ENCODE data around the gene CENPM.
"Not testable (repeated sequence)": the region's sequence is repeated elsewhere in the genome, so short reads cannot be mapped to it uniquely, and the experiment has no call there.

CENPM gene

DNA sequence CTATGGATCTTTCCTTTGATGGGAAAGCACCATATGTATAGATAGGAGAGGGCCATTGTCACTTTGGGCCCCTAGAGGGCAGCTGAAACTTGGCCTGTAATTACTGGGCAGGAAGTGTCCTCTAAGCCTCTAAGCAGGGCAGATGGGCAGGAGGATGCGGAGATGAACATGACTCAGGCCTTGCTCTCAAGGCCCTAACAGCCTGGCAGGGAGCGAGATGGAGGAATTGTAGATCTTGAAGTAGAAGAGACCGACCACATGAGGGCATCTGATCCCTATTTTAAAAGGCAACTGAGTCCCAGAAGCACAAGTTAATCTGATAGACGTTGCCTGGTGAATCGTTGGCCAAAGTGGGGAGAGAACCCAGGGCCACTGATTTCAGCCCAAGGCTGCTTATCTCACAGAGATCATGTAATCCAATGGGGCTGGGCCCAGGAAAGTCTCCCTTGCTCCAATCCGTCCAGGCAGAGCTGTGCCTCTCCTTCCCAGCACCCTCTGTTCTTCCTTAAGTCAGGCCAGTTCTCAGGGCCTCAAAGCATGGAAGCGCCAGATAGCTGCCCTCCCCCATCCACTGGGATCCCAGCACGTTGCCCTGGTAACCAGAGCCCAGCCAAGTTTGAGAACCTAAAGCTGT lies 19.8 kb upstream of the CENPM start:
- DNase-seq (ENCODE audit: low read depth) = no peak

DNA sequence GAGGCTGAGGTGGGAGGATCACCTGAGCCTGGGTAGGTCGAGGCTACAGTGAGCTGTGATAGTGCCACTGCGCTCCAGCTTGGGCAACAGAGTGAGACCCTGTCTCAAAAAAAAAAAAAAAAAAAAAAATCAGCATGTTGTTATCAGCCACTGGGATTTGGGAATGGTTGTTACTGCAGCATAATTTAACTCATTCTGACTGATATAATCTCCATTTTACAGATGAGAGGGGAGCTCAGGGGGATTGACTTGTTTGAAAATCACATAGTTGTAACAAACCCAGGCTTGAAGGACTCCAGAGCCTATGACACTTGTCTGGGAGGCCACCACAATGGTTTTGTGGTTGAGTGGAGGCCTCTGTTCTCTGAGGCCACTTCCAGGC lies 19.3 kb upstream of the CENPM start:
- no peak for DNase-seq (ENCODE audit: low read depth)

DNA sequence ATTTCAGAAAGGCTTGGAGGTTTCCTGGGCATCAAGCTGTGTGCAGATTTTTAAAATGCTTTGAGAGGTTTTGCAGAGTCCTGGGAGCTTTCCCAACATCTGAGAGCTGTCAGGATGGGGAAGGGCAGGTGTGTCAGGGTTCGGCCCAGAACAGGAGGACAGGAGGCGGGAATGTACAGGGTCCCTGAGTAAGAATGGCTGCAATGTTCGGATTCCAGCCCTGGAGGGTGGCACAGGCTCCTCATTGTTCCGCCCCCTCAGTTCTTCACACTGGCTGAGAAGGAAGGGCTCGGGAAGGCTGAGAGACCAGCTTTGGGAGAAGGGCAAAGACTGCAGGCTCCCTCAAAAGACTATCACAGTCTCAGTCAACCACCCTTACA lies 17.1 kb upstream of the CENPM start:
- DNase-seq (ENCODE audit: low read depth) = no peak

DNA sequence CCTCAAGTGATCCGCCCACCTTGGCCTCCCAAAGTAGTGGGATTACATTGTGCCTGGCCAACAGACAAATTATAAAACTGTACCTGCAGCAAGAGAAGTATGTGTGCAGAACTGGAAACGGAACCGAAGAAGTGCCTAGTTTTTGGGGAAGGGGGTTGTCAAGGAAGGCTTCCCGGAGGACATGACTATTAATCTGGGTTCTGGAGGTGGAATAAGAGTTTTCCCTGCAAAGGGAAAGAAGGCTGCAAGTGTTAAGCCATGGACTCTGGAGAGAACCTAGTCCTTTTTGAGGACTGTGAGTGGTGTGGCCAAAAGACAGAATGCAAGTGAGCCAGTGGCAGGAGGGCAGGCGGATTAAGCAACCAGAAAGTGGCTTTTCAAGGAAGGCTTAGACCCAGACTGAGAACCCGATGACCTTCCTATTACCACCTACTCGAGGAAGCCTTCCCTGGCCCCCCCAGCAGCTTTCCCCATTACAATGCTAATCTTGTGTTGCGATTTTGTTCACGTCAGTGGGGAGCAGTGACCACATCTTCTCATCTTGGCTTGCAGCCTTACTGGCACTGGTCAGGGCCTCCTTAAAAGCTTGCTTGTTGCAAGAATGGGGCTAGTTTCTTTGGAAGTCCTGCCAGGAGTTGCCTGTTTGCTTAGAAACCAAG lies 16.6 kb upstream of the CENPM start:
- no peak for DNase-seq (ENCODE audit: low read depth)

DNA sequence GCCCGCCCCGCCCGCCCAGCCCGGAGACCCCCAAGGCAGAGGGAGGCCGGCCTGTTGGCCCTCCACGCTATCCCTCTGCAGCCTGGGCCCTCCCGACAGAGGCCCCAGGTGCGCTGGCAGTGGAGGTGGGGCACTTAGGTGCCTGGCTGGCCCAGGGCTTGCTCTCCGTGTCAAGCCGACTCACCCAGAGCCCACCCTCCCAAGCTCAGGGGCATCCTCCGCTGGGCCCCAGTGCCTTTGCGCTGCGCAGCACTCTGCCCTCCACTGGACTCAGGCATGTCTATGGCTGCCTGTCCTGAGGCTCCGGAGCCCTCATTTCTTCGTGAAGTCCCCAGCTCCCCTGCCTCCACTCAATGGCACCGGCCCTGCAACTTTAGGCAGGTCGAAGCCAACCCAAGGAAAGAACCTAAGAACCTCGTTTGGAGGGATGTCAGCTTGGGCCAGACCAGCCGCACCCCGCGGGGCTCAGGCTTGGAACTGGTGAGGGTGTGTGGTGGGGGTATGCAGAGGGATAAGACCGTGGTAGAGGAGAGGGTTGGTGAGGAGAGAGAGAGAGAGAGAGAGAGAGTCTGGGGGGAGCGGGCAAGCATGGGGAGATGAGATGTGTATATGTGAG lies 11.1 kb upstream of the CENPM start:
- DNase-seq (ENCODE audit: low read depth) = no peak

DNA sequence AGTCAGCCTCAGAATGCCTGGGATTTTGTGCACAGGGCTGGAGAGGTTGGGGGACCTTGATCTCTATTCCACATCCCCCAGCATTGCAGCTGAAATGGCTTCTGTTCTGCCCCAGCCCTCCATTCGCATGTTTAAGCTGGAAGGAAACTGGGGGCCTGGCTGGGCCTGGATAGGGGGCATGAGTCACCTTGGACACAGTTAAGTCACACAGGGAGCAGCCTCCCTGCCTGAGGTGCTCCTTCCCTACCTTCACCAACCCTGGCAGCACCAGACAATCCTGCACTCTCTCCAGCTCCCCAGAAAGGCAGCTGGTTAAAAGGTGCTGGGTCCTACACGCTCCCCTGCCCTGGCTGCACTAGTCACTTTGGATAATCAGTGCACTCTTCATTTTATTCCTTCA lies 5.8 kb upstream of the CENPM start:
- no peak for DNase-seq (ENCODE audit: low read depth)

DNA sequence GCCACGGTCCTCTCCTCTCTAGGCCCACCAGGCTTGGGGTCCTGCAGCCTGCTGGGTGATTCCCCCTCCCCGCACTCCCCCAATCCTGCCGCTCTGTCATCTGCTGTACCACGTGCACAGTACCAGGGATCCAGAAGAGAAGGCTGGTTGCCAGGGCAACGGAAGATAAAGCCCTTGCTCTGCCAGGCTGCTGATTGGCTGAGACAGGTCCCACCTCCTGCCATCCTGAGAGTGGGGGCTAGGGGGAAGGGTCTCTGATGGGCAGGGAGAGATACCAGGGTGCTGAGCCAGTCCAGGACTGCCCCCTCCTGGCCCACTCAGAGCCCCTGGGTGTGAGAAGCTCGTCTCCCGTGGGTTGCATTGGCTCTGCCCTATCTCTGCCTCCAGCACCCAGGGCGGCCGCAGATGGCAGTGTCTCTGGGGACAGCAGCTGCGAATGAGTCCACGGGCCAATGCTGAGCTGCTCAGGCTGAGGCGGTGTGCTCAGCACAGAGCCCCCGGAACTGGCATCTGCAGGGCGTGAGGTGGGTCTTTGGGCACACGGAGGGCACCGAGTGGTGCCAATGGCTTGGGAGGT lies 5.0 kb upstream of the CENPM start, which contains the start of gene SMIM45:
Gene SMIM45, plus strand, starts transcription at position 253 of the 577 bp plus-strand sequence.
- no peak for DNase-seq (ENCODE audit: low read depth)

DNA sequence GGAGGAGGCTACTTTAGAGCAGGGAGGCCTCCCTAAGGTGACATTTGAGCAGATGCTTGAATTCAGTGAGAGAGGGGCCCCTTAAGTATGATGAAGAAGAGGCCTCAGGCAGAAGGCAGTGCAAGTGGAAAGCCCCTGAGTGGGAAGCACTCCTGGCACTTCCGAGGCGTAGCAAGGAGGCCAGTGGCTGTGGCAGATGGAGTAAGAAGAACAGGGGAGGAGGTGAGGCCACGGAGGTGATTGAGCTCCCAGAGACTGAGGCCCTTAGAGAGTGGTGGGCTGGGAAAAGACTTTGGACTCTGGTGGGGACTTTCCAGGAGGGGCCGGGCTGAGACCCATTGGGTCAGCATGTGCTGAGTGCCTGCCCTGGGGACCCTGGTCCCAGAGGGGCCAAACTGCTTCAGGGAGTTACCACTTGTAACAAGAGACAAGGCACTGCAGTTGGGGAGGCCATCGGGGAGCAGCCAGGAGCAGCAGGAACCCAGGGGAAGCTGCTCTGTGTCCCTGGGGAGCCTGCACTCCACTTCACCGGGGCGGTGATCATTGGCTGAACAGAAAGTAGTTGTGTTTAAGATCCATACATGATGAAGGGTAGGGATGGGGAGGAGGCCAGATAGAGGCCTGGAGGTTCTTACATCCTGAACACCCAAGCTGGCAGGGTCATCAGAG lies 2.5 kb upstream of the CENPM start:
- no peak for DNase-seq (ENCODE audit: low read depth)

DNA sequence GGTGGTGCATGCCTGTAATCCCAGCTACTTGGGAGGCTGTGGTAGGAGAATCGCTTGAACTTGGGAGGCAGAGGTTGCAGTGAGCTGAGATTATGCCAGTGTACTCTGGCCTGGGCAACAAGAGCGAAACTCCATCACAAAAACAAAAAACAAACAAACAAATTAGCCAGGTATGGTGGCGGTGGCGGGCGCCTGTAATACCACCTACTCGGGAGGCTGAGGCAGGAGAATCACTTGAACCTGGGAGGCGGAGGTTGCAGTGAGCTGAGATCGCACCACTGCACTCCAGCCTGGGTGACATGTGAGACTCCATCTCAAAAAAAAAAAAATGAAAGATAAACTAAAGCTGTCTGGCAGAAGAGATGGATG lies 2.0 kb upstream of the CENPM start:
- DNase-seq (ENCODE audit: low read depth) = not testable (repeated sequence)

DNA sequence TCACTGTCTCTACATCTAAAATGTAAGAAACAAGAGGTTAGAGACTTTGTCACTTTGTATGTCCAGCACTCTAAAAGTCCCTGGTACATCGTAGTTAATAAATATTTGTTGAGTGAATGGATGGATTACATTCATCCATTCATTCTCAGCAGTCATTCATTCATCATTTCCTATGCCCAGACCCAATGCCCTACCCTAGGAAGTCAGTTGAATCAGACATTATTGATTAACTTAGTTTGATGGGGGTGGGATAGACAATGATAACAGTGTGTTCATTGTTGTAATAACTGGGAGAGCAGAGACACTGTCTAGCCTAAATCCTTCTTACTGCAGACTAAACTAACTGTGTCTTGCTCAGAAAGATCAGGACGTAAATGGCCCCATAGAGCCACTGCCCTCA lies 1.2 kb upstream of the CENPM start:
- no peak for DNase-seq (ENCODE audit: low read depth)

DNA sequence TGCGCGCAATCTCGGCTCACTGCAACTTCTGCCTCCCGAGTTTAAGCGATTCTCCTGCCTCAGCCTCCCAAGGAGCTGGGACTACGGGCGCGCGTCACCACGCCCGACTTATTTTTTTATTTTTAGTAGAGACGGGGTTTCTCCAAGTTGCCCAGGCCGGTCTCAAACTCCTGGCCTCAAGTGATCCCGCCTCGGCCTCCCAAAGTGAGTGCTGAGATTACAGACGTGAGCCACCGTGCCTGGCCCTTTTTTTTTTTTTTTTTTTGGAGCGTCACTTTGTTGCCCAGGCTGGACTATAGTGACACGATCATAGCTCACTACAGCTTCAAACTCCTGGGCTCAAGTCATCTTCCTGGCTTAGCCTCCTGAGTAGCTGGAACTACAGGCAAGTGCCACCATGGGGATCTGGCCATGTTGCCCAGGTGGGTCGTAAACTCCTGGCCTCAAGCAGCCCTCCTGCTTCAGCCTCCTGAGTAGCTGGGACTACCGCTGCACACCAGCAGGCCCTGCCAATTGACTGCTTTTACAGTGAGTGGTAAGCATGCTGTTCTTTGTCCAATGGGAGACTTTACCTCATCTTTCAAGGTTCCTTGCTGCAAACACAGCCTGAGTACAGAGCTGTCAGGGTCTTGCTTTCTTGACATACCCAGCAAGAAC lies 600 bp upstream of the CENPM start:
- no peak for DNase-seq (ENCODE audit: low read depth)

DNA sequence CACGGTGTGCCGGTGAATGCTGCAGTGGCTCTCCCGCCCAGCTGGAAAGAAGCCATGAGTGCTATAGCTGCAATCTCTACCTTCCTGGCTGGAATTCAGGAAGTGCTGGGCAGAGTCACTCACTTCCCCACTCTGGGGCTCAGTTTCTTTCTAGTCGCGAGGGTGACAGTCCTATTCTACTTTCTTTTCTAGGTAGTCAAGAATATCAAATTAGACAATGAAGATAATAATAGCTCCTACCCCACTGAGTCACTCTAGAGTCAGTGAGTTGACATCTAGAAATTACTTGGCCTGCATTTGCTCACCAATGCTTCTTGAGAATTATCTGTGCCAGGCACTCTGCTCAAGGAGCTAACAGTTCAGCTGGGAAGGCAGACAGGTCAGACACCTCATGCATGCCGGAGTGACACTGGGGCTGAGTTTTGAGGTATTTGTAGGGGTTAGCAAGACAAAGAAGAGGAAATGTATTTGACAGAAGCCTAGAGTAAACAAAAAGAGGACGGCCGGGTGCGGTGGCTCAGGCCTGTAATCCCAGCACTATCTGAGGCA lies 3.2 kb downstream of the CENPM start:
- no peak for DNase-seq (ENCODE audit: low read depth)

DNA sequence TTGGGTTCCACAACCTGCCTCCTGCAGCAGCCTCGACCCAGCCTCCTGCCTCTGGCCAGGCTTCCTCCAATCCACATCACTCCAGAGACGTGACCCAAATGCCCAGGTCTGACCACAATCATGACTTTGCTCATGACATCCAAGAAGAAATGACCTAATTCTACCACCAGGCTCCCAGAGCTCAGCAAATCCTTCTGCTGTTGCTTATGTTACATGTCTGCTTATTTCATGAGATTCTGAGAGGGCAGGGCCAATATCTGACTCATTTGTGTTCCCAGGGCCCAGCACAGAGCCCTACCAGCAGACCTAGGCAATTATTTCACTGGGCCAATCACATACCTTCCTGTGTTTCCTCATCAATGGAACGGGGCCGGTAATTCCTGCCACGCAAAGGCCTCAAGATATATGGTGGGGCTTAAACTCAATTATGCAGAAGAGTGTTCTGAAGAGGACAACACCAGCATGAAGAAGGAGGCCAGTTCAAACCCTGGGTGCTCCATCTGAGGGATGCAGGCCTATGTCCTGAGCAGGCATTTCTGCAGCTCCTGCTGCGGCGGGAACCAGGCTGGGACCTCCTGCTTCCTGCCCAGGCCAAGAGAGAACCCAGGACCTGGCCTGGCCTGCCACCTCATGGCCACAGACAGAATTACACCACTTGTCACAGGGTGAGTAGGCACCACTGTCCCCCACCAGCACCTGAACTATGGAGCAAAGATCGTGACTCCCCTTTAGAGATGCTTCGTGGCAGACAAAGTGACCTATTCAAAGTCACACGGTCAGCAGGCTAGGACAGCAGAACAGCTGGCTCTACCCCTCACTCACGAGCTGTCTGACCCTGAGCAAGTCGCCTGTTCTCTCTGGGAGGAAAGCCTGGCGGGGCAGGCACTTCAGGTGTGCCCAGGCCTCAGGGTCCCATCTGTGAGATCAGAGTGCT lies 5.9 kb downstream of the CENPM start:
- DNase-seq (ENCODE audit: low read depth) = peak; percentile 80

DNA sequence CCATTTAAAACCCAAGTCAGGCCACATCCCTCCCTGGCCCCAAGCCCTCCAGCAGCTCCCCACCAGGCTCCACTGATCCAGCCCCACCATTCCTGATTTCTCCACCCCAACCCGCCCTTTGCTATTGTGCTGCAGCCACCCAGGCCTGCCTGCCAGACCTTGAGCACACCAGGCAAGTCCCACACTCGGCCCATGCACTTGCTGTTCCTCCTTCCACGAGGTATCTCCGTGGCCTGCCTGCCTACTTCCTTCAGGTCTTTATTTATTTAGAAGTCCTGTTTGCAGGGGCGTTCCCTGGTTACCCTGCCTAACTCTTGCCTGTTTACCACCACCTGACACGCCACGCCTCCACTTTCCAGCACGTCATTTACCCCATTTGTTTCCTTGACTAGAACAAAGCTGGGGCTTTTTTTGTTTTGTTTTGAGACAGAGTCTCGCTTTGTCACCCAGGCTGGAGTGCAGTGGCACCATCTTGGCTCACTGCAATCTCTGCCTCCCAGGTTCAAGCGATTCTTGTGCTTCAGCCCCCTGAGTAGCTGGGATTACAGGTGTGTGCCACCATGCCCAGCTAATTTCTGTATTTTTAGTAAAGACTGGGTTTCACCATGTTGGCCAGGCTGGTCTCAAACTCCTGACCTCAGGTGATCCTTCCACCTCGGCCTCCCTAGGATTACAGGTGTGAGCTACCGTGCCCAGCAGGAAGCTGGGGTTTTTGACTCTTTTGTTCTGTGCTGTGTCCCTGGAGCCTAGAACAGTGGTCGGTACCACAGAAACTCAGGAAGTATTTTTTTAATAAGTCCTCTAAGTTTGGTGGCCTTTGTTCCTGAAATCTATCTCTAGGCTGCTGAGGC lies 6.7 kb downstream of the CENPM start:
- DNase-seq (ENCODE audit: low read depth) = peak; percentile 97

DNA sequence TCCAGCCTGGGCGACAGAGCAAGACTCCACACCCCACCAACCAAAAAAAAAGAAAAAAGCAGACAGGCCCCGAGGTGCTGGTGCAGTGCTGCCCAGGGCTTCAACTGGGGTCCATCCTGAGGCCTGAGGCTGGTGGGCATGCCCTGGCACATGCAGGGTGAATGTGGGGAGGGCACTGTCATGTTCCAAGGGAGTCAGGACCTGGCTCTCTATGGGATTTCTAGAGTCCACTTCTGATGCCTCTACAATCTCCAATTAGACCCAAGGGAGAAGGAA lies 10.1 kb downstream of the CENPM start:
- no peak for DNase-seq (ENCODE audit: low read depth)

DNA sequence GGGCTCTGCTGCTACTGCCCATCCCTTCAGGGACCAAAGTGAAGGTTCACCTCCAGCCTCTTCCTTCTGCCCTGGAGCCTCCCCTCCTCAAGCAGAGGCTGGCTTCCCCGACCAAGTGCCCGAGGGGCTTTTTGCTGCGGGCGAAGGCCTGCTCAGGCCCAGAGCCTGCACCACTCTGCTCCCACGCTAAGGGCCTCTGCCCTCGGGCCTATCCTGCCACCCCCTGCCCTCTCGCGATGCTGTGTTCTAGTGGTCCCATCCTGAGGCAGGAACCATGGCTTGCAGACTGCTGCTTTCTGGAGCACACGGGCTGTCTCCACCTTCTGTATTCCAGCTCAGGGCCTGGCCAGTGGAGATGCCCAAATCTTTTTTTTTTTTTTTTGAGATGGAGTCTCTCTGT lies 11.4 kb downstream of the CENPM start:
- DNase-seq (ENCODE audit: low read depth) = no peak

DNA sequence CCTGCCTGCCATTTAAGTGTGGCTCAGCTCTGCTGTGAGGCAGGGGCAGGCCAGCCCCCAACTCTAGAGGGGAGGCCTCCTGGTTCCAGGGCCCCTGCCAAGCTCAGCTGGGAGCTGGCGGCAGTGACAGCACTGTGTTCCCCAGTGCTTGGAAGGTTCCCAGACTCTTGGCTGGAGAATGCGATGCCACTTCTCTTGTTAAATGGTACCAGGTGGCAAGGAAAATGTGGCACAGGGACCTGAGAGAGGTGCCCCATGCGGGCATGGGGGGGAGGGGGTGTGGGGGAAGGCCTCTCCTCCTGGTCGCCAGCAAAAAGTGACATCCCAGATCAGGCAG lies 12.0 kb downstream of the CENPM start:
- DNase-seq (ENCODE audit: low read depth) = no peak

DNA sequence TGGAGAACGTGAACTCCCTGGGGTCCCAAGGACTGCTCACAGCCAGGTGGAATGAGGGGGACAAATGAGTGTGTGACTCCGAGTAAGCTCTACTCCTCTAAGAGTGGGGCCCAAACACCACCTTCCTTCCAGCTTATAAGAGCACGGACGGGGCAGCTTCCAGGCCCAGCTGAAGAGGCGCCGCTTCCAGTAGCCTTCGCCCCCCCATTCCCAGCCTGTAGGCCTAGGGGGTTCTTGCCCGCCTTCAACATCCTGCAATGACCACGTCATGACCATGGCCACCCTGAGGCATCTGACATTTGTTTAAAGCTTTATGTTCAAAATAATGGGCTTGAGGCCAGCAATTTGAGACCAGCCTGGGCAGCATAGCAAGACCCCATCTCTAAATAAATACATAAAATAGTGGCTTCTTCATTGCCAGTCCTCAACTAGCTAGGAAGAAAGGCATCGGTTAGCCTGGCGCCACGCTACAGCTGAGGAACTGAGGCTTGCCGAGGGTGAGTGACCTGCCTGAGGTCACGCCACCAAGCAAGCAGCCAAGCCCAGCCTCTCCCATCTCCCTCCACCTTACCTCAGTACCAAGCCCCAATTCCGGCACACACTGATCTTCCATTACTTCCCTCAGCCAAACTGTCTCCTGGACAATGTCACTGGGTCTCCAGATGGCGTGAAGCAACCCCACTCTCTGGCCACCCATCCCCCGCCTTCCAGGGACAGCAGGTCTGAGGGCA lies 12.5 kb downstream of the CENPM start:
- no peak for DNase-seq (ENCODE audit: low read depth)

DNA sequence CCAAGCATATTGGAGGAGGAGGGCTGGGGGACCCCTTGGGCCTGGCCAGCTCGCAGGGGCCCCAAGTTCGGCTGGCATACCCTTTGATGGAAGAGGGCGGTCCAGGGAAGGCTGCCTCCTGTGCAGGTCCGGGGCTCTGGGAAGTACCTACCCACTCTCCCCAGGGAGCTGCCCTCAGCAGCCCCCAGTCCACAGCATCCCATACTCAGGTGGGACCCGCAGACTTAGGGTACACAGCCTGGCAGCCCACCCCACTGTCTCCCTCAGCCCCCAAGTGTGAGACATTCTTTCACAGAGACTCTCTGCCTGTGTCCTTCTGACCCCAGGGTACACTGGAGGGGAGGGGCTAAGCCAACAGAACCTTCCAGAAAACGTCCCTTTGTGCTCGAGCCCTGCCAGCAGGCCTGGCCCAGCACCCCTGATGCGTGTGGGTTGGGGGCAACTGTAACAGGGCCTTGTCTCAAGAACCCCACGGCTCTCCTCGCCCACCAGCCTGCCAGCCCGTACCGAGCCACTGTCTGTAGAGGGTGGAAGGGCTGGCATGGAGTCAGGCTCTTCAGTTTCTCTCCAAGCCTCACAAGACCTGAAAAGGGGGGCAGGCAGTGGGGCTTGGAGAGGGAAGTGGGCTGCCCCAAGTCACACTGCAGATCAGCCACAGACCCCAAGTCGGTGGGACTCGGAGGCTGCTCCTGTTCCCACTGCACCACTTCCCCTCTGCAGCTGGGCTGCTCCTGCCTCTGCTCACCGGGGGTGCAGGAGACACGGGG lies 13.4 kb downstream of the CENPM start:
- DNase-seq (ENCODE audit: low read depth) = no peak
